ENCODE results near the gene ELP1.
"Not testable (repeated sequence)": the region's sequence is repeated elsewhere in the genome, so short reads cannot be mapped to it uniquely, and the experiment has no call there.

The ELP1 gene

GRCh38 chr9:108897324-108898096 is 36.4 kb downstream of the ELP1 start:
- DNase-seq (ENCODE audit: low read depth): no peak
- H3K4me3 ChIP-seq (replicated peaks; ENCODE audit: low read depth, low read length): no peak overlapping the region
- TF ChIP-seq, protein P1, sequence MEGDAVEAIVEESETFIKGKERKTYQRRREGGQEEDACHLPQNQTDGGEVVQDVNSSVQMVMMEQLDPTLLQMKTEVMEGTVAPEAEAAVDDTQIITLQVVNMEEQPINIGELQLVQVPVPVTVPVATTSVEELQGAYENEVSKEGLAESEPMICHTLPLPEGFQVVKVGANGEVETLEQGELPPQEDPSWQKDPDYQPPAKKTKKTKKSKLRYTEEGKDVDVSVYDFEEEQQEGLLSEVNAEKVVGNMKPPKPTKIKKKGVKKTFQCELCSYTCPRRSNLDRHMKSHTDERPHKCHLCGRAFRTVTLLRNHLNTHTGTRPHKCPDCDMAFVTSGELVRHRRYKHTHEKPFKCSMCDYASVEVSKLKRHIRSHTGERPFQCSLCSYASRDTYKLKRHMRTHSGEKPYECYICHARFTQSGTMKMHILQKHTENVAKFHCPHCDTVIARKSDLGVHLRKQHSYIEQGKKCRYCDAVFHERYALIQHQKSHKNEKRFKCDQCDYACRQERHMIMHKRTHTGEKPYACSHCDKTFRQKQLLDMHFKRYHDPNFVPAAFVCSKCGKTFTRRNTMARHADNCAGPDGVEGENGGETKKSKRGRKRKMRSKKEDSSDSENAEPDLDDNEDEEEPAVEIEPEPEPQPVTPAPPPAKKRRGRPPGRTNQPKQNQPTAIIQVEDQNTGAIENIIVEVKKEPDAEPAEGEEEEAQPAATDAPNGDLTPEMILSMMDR (IDR thresholded peaks at IDR 0.05; ENCODE audit: low read length, missing control alignments): no peak

GRCh38 chr9:108894225-108894997 is 39.5 kb downstream of the ELP1 start:
- TF ChIP-seq, protein P1 (IDR thresholded peaks at IDR 0.05; ENCODE audit: low read length, missing control alignments): no peak
- DNase-seq (ENCODE audit: low read depth): no peak
- no peak overlapping the region for H3K4me3 ChIP-seq (replicated peaks; ENCODE audit: low read depth, low read length)

- DNase-seq (ENCODE audit: low read depth): peak; percentile 70
- TF ChIP-seq, protein P1 (IDR thresholded peaks at IDR 0.05; ENCODE audit: low read length, missing control alignments): peak; percentile 51
Measured at GRCh38 chr9:108889649-108890067, 44.3 kb downstream of the ELP1 start.

GRCh38 chr9:108886594-108887271 is 47.2 kb downstream of the ELP1 start:
- peak; percentile 23 for DNase-seq (ENCODE audit: low read depth)
- H3K4me3 ChIP-seq (replicated peaks; ENCODE audit: low read depth, low read length): not testable (repeated sequence)

More at GRCh38 chr9:108889649-108890067, 44.3 kb downstream of the ELP1 start:
- no peak overlapping the region for H3K4me3 ChIP-seq (replicated peaks; ENCODE audit: low read depth, low read length)

GRCh38 chr9:108885643-108886348 is 48.1 kb downstream of the ELP1 start:
- TF ChIP-seq, protein P1 (IDR thresholded peaks at IDR 0.05; ENCODE audit: low read length, missing control alignments): no peak
- no peak overlapping the region for H3K4me3 ChIP-seq (replicated peaks; ENCODE audit: low read depth, low read length)
- DNase-seq (ENCODE audit: low read depth): peak; percentile 95

- TF ChIP-seq, protein P1 (IDR thresholded peaks at IDR 0.05; ENCODE audit: low read length, missing control alignments): no peak
- H3K4me3 ChIP-seq (replicated peaks; ENCODE audit: low read depth, low read length): no peak overlapping the region
- no peak for DNase-seq (ENCODE audit: low read depth)
Measured at GRCh38 chr9:108884701-108885100, 49.2 kb downstream of the ELP1 start.

Data from fibroblast of pulmonary artery (primary cell).